Measurements from ENCODE around the gene LYRM4.

- TF ChIP-seq EZH2 (IDR thresholded peaks at IDR 0.05; ENCODE audit: low read length, missing control alignments) = no peak
- TF ChIP-seq, protein P1, sequence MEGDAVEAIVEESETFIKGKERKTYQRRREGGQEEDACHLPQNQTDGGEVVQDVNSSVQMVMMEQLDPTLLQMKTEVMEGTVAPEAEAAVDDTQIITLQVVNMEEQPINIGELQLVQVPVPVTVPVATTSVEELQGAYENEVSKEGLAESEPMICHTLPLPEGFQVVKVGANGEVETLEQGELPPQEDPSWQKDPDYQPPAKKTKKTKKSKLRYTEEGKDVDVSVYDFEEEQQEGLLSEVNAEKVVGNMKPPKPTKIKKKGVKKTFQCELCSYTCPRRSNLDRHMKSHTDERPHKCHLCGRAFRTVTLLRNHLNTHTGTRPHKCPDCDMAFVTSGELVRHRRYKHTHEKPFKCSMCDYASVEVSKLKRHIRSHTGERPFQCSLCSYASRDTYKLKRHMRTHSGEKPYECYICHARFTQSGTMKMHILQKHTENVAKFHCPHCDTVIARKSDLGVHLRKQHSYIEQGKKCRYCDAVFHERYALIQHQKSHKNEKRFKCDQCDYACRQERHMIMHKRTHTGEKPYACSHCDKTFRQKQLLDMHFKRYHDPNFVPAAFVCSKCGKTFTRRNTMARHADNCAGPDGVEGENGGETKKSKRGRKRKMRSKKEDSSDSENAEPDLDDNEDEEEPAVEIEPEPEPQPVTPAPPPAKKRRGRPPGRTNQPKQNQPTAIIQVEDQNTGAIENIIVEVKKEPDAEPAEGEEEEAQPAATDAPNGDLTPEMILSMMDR (conservative IDR thresholded peaks at IDR 0.05 in 1 of 2, IDR thresholded peaks at IDR 0.05 in 1 of 2; ENCODE audit: low read depth in 1 of 2, low read length in 2 of 2) = no peak
Measured at GRCh38 chr6:5199283-5199682, 61.5 kb downstream of the LYRM4 start.
